Measurements from ENCODE around the gene CCT3.

CCT3 gene

DNA sequence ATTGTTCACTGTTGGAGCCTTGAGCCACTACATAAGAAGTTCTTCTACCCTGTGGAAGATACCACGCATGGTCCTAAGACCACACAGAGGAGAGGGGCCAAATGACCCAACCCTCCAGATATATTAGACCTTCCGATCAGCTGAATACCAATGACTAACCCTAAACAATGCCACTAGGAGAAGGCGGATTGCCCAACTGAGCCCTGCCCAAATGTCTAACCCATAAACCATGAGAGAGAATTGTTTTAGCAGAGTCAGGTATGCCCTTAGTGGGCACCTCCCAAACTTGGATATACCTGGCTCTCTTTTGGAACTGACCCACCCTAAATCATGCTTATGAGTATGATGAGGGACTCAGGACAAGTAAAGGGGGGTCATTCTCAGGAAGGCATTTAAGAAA lies 67.8 kb downstream of the CCT3 start:
- no peak for DNase-seq

DNA sequence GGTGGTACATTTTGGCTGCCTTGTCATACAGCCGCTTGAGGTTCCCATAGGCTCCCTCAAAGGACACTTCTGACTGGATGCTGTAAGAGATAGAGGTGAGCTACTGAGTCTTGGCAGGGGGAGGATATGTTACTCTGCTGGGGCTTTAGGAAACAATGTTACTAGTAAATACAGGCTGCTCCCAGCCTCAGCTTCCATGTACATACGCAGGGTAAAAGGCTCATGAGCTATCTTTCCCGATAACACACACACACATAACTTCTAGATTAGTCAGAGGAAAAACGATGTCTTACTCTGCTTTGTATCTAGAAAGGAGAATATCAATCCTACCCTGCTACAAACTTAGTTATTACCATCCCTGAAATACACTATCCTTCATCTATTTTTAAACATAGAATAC lies 69.8 kb downstream of the CCT3 start:
- no peak for DNase-seq

DNA sequence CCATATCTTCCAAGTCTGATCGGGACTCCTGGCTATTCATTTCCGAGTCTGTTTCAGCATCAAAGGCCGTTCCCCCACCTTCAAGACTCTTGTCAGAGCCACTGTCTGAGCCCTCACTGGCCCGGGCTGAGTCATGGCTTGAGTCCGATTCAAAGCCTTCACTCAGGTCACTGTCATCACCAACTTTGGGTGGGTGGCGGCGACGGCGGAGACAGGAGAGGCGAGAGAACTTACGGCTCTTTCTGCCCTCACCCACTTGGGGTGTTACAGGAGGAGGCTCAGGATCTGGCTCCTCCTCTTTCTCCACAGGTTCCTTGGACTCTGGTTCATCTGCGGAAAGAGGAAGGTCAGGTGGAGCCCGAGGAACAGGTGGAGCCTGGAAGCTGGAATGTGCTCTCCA lies 72.0 kb downstream of the CCT3 start:
- no peak for DNase-seq

DNA sequence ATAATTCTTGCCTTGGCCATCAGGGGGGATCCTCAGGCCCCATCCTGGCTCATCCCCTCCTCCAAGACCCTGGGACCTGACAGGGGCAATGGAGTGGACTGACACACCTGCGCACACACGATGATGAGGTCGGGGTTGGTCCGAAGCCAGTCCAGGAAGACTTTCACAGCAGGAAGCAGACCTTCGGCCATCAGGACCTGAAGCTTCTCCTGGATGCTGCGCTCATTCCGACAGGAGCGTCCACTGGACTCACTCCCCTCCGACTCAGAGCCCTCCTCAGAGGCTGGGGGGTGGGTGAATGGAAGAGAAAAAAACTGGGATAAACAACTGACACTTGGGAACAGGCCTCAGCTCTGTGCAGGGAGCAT lies 74.8 kb downstream of the CCT3 start:
- no peak for DNase-seq

DNA sequence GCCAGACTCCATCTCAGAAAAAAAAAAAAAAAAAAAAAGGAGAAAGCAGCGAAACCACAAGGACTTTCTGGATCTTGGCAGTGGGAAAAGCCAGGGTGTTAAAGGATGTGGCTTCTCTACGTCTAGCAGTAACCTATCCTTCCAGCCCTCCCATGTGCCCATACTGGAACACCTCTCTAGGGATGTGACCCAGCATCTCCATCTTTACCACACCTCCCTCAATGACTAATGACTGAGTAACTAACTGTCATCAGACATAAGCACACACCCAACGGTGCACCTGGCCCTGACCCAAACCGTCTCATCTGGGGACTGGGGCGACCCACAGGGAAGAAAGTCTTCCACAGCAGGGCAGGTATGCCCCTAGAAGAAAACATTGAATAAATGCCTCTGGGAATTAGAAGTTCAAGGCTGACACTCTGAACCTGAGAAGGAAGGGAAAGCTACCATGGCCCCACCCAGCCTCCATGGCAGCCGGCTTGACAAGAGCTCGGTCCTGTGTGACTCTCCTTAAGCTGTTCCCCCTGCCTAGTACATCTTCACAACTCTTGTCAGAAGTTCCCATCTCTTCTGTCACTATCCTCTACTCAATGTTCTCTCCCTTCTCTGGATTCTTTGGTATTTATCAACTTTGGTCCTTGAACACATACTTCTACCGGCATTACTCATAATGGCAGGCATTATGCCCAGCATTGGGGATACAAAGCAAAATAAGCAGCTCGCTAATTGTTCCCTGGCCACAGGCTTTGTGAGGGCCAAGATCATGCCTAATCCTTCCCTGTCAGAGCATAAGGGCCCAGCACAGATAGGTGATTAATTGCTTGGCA lies 75.4 kb downstream of the CCT3 start:
- DNase-seq: no peak

DNA sequence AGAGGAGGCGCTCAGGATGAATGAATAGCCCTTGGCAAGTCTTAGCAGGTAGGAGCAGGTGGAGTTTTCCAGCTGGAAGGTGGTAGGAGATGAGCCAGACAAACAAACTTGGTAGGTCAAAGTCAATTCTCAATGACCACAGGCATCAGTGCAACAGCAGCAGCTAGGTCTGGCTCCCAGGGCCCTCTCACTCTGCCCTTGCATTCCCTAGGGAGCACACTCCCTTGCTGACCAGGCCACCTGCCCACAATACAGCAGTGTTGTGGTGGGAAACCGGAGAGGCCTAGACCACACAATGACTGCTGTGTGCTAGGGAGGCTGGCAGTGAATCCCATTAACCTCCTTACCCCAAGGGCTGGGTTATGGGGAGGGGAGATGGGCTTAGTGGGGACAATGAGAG lies 77.2 kb downstream of the CCT3 start:
- no peak for DNase-seq

DNA sequence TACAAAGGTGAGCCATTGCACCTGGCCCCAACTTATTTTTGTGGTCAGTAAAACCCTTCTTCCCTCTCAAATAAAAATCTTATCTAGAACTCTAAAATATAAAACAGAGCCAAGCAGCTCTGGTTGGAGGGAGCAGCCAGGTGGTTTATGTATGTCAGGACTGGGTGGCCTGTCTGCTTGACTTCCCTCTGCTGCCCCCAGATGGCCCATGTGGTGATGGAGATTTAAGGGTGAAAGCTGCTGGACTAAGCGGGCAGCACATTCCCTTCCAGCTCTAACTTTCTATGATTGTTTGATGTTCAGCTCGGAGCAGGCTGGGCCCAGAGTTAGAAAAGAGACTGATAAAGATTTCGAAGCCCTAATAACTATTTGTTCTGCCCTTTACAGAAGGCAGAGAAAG lies 78.3 kb downstream of the CCT3 start:
- peak; percentile 39 for DNase-seq
